HUES6 (cell line): ENCODE results near the gene PARP15.

ENCODE experiments used
- H3K27ac ChIP-seq: 2 replicates; pipeline ENCODE4 v1.7.0; 2013; ENCODE audit warnings: low read depth, mild to moderate bottlenecking, low read length, inconsistent platforms
- H3K27me3 ChIP-seq: 2 replicates; pipeline ENCODE4 v1.6.1; 2013; ENCODE audit warnings: low read length; ENCODE audit not compliant: control insufficient read depth, insufficient read depth
- H3K36me3 ChIP-seq: 2 replicates; pipeline ENCODE4 v1.6.1; 2013; ENCODE audit warnings: low read length; ENCODE audit not compliant: control insufficient read depth, insufficient read depth
- H3K4me1 ChIP-seq: 2 replicates; pipeline ENCODE4 v1.6.1; 2013; ENCODE audit warnings: low read length; ENCODE audit not compliant: control insufficient read depth, insufficient read depth
- H3K4me3 ChIP-seq: 2 replicates; pipeline ENCODE4 v1.5.1; 2013; ENCODE audit warnings: low read depth, low read length
- H3K9ac ChIP-seq: one replicate; pipeline ENCODE4 v1.6.1; 2013; ENCODE audit warnings: mild to moderate bottlenecking, low read length
- H3K9me3 ChIP-seq: 2 replicates; pipeline ENCODE4 v1.6.1; 2013; ENCODE audit warnings: low read depth, low read length; ENCODE audit not compliant: control insufficient read depth, insufficient read depth

Gene PARP15

DNA sequence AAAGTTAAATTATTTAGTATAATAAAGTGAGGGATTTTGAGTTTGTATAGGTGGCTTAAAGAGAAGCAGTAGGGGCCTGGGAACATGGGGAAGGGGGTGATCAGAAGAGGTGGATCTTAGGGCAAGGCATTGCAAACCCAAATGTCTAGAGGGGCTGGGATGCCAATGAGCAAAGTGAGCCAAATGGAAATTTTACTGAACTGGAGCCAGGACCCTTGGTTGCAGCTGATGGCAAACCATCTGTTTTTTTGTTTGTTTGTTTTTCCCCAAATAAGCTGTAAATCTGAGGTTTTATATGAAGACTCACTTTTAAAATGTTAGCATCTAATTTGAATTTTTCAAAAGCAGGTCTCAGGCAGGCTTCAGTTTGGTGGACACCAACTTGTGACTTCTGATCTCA is 88.4 kb downstream of the PARP15 start:
- H3K27ac ChIP-seq: no peak overlapping the region

GRCh38 chr3:122668930-122669730 is 91.7 kb downstream of the PARP15 start:
- no peaks in the 10 kb centered on the region for H3K36me3 ChIP-seq
- H3K9me3 ChIP-seq: 0 out of 2 replicates have a peak, but pooled peaks cover 4% of the 10 kb centered on the region
- H3K4me1 ChIP-seq: peaks cover 4% of the 10 kb centered on the region; the same call in 1 of the 2 replicates
- no peak overlapping the region for H3K27ac ChIP-seq
- H3K4me3 ChIP-seq: no peak overlapping the region
- H3K27me3 ChIP-seq: no peaks in the 10 kb centered on the region
- H3K9ac ChIP-seq: no peak overlapping the region

More for the DNA sequence above, 88.4 kb downstream of the PARP15 start:
- Histone ChIP-seq H3K36me3 (no peaks in the 10 kb centered on the region), H3K4me3 (no peak overlapping the region), H3K9ac (no peak overlapping the region), H3K27me3 (no peaks in the 10 kb centered on the region), H3K4me1 (peaks cover 4% of the 10 kb centered on the region; the same call in 1 of the 2 replicates), H3K9me3 (0 out of 2 replicates have a peak, but pooled peaks cover 4% of the 10 kb centered on the region)

DNA sequence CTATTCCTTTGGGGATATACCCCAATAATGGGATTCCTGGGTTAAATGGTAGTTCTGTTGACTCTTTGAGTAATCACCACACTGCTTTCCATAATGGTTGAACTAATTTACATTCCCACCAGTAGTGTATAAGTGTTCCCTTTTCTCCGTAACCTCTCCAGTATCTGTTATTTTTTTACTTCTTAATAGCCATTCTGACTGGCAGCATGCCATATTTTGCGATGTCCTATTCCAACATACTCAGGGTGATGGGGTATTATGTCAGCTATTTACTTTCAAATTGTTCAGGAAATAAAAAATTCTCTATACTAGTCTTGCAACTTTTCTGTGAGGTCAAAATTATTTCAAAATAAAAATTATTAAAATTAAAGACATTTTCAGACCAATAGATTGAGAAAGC is 94.1 kb downstream of the PARP15 start:
- Histone ChIP-seq H3K4me1 (no peaks in the 10 kb centered on the region), H3K36me3 (no peaks in the 10 kb centered on the region), H3K4me3 (no peak overlapping the region), H3K9ac (no peak overlapping the region), H3K27me3 (no peaks in the 10 kb centered on the region), H3K27ac (no peak overlapping the region), H3K9me3 (0 out of 2 replicates have a peak, but pooled peaks cover 4% of the 10 kb centered on the region)

- Histone ChIP-seq H3K36me3 (no peaks in the 10 kb centered on the region), H3K4me1 (0 out of 2 replicates have a peak, but pooled peaks cover 2% of the 10 kb centered on the region), H3K4me3 (no peak overlapping the region), H3K9ac (no peak overlapping the region), H3K9me3 (no peaks in the 10 kb centered on the region), H3K27ac (no peak overlapping the region), H3K27me3 (no peaks in the 10 kb centered on the region)
These were observed 96.9 kb downstream of the PARP15 start for GRCh38 chr3:122674339-122674738.

DNA sequence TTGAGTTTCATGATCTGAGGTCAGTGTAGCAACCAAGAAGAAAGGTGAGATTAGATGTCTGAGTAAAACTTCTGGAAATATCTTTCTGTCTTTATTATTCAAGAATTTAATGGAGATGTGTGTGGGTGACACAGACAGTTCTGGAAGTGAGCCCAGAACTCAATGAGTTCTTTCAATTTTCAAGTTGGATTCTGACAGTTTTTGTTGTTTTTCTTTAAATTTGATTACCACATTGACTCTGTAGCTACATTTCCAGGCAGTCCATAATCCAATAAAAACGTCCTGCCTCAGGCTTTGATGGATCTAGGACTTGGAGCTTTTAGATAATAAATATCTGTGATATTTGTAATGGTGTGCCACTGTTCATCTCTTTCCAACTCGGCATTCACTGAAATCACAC is 99.3 kb downstream of the PARP15 start:
- Histone ChIP-seq H3K36me3 (no peaks in the 10 kb centered on the region), H3K4me3 (no peak overlapping the region), H3K9ac (no peak overlapping the region), H3K4me1 (peaks cover 12% of the 10 kb centered on the region), H3K27me3 (0 out of 2 replicates have a peak, but pooled peaks cover 4% of the 10 kb centered on the region), H3K9me3 (0 out of 2 replicates have a peak, but pooled peaks cover under 1% of the 10 kb centered on the region), H3K27ac (no peak overlapping the region)

GRCh38 chr3:122677216-122677615 is 99.8 kb downstream of the PARP15 start:
- peaks cover 12% of the 10 kb centered on the region for H3K4me1 ChIP-seq
- H3K9me3 ChIP-seq: 0 out of 2 replicates have a peak, but pooled peaks cover 5% of the 10 kb centered on the region
- 0 out of 2 replicates have a peak, but pooled peaks cover 4% of the 10 kb centered on the region for H3K27me3 ChIP-seq
- H3K36me3 ChIP-seq: no peaks in the 10 kb centered on the region
- no peak overlapping the region for H3K9ac ChIP-seq
- no peak overlapping the region for H3K27ac ChIP-seq
- no peak overlapping the region for H3K4me3 ChIP-seq

DNA sequence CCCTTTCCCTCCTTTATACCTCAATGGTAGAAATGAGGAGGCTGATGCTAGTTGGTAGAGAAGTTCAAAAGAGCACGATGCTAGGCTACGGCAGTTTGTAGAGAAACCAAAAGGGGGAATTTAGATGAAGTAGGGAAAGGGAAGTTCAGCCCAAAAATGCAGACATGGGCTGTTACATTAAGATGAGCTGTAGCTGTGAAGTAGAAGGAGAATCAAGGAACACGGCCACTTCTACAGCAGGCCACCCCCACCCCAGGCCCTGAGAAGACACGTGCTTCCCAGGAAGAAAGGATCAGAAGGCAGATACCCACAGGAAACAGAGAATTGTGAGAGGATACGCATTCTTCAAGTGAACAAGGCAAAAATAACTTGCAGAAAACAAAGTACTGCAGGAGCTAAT is 101.1 kb downstream of the PARP15 start:
- H3K27ac ChIP-seq: no peak overlapping the region
- H3K27me3 ChIP-seq: 0 out of 2 replicates have a peak, but pooled peaks cover 4% of the 10 kb centered on the region
- no peak overlapping the region for H3K4me3 ChIP-seq
- H3K36me3 ChIP-seq: no peaks in the 10 kb centered on the region
- H3K9me3 ChIP-seq: 0 out of 2 replicates have a peak, but pooled peaks cover 5% of the 10 kb centered on the region
- H3K4me1 ChIP-seq: peaks cover 12% of the 10 kb centered on the region
- no peak overlapping the region for H3K9ac ChIP-seq

DNA sequence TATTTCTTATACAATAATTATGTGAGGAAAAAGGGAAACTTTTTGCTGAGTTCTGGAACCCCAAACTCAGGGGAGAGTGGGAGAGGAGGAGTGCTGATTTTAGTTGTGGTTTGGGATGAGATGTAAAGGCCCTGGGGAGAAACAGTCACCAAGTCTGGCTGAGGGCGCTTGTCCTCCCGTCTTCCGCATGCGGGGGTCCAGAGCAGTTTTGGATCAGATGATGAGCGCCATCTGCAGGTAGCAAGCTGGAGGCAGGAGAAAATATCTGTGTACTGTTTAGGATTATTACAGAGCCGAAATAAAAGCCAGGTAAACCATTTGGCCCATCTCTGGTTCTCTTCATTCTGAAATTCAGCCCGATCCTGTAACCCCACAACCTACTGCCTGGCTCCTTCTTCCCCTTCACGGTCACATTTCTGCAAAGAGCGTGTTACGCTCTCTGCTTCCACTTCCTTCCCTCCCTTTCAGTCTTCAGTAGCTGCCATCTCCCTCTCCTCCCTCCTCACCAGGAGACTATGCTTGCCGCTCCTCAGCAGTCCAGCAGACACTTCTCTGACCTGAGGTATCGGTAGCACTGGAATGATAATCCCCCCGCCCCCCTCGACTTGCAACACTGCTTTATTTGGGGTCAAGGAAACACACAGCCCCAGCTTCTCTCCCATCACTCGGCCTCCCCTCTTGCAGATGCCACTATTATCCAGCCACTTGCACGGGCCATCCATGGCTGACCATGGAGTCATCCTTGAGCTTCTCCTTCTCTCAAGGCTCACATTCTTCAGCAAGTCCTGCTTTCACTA is 101.8 kb downstream of the PARP15 start:
- Histone ChIP-seq H3K4me1 (peaks cover 12% of the 10 kb centered on the region), H3K27ac (no peak overlapping the region), H3K27me3 (0 out of 2 replicates have a peak, but pooled peaks cover 4% of the 10 kb centered on the region), H3K9me3 (0 out of 2 replicates have a peak, but pooled peaks cover 5% of the 10 kb centered on the region), H3K36me3 (no peaks in the 10 kb centered on the region), H3K9ac (no peak overlapping the region), H3K4me3 (peak overlapping the region; percentile 88)

- Histone ChIP-seq H3K36me3 (no peaks in the 10 kb centered on the region), H3K4me1 (peaks cover 12% of the 10 kb centered on the region), H3K4me3 (peak overlapping the region; percentile 88), H3K27ac (0 out of 2 replicates have a peak overlapping the region, but pooled peaks have one; percentile 45), H3K9ac (peak overlapping the region; percentile 76), H3K9me3 (0 out of 2 replicates have a peak, but pooled peaks cover 5% of the 10 kb centered on the region), H3K27me3 (0 out of 2 replicates have a peak, but pooled peaks cover 4% of the 10 kb centered on the region)
These were observed 102.5 kb downstream of the PARP15 start for GRCh38 chr3:122679882-122680474.

- Histone ChIP-seq H3K4me3 (peak within 1 kb of the TSS; percentile 88), H3K9me3 (0 out of 2 replicates have a peak, but pooled peaks cover 5% of the 10 kb centered on the region), H3K9ac (peak within 1 kb of the TSS; percentile 76), H3K36me3 (no peaks in the 10 kb centered on the region), H3K27me3 (0 out of 2 replicates have a peak, but pooled peaks cover 4% of the 10 kb centered on the region), H3K4me1 (peaks cover 12% of the 10 kb centered on the region), H3K27ac (peak within 1 kb of the TSS; percentile 45; the same call in 1 of the 2 replicates)
These were observed 103.2 kb downstream of the PARP15 start, which contains the start of gene PARP14 for GRCh38 chr3:122680475-122681283. Gene PARP14, plus strand, starts transcription at chr3:122680839. Its CDS starts 45 bp downstream, at chr3:122680884.
